Measurements from ENCODE around the gene FOXP1. TPM values are rescaled to one million over a fixed set of nuclear protein-coding genes. Genes with fewer than 3 reads are reported as not detected.

Gene FOXP1
- total RNA-seq, 2 donors from 2014 or later: 109 to 112 TPM

GRCh38 chr3:71575433-71575832 is 8.1 kb downstream of the FOXP1 start:
- intact Hi-C loops (cut with DNase I): no loop called here
- DNase-seq (ENCODE audit: low spot score): no peak

GRCh38 chr3:71573181-71573580 is 10.3 kb downstream of the FOXP1 start:
- intact Hi-C loops (cut with DNase I): no loop called here
- DNase-seq (ENCODE audit: low spot score): no peak

- intact Hi-C loops (cut with DNase I): no loop called here
- no peak for DNase-seq (ENCODE audit: low spot score)
Observed at GRCh38 chr3:71570546-71570945, 13.0 kb downstream of the FOXP1 start.

GRCh38 chr3:71568207-71568606 is 15.3 kb downstream of the FOXP1 start:
- no peak for DNase-seq (ENCODE audit: low spot score)
- intact Hi-C loops (cut with DNase I): no loop called here

- DNase-seq (ENCODE audit: low spot score): no peak
- intact Hi-C loops (cut with DNase I): no loop called here
Observed at GRCh38 chr3:71566776-71567175, 16.8 kb downstream of the FOXP1 start.

- DNase-seq (ENCODE audit: low spot score): no peak
- intact Hi-C loops (cut with DNase I): no loop called here
Observed at GRCh38 chr3:71565976-71566375, 17.6 kb downstream of the FOXP1 start.

GRCh38 chr3:71565316-71565715 is 18.2 kb downstream of the FOXP1 start:
- intact Hi-C loops (cut with DNase I): no loop called here
- no peak for DNase-seq (ENCODE audit: low spot score)

- DNase-seq (ENCODE audit: low spot score): no peak
Observed at GRCh38 chr3:71564361-71564760, 19.2 kb downstream of the FOXP1 start.

GRCh38 chr3:71563827-71564226 is 19.7 kb downstream of the FOXP1 start:
- DNase-seq (ENCODE audit: low spot score): no peak
- intact Hi-C loops (cut with DNase I): no loop called here

More at GRCh38 chr3:71564361-71564760, 19.2 kb downstream of the FOXP1 start:
- intact Hi-C loops (cut with DNase I): no loop called here

GRCh38 chr3:71562938-71563337 is 20.6 kb downstream of the FOXP1 start:
- no peak for DNase-seq (ENCODE audit: low spot score)
- intact Hi-C loops (cut with DNase I): no loop called here

GRCh38 chr3:71560665-71561064 is 22.9 kb downstream of the FOXP1 start:
- intact Hi-C loops (cut with DNase I): no loop called here
- no peak for DNase-seq (ENCODE audit: low spot score)

- no peak for DNase-seq (ENCODE audit: low spot score)
- intact Hi-C loops (cut with DNase I): no loop called here
Observed at GRCh38 chr3:71559578-71560162, 23.9 kb downstream of the FOXP1 start.

GRCh38 chr3:71559021-71559420 is 24.5 kb downstream of the FOXP1 start:
- intact Hi-C loops (cut with DNase I): no loop called here
- DNase-seq (ENCODE audit: low spot score): no peak

GRCh38 chr3:71554649-71555048 is 28.9 kb downstream of the FOXP1 start:
- no peak for DNase-seq (ENCODE audit: low spot score)
- intact Hi-C loops (cut with DNase I): no loop called here

- intact Hi-C loops (cut with DNase I): no loop called here
- no peak for DNase-seq (ENCODE audit: low spot score)
Observed at GRCh38 chr3:71551311-71551919, 32.1 kb downstream of the FOXP1 start.

- DNase-seq (ENCODE audit: low spot score): no peak
- intact Hi-C loops (cut with DNase I): no loop called here
Observed at GRCh38 chr3:71549951-71550350, 33.6 kb downstream of the FOXP1 start.

- DNase-seq (ENCODE audit: low spot score): no peak
- intact Hi-C loops (cut with DNase I): no loop called here
Observed at GRCh38 chr3:71548705-71549384, 34.7 kb downstream of the FOXP1 start.

GRCh38 chr3:71547249-71548198 is 36.0 kb downstream of the FOXP1 start:
- intact Hi-C loops (cut with DNase I): no loop called here
- no peak for DNase-seq (ENCODE audit: low spot score)

GRCh38 chr3:71546821-71547220 is 36.7 kb downstream of the FOXP1 start:
- intact Hi-C loops (cut with DNase I): no loop called here
- no peak for DNase-seq (ENCODE audit: low spot score)

- DNase-seq (ENCODE audit: low spot score): no peak
- intact Hi-C loops (cut with DNase I): no loop called here
Observed at GRCh38 chr3:71545330-71545729, 38.2 kb downstream of the FOXP1 start.
